Fibroblast of lung (primary cell): ENCODE results near the gene PRKCSH. TPM values are rescaled to one million over a fixed set of nuclear protein-coding genes. Genes with fewer than 3 reads are reported as not detected.
A peak's percentile ranks its signal among the peaks of the same experiment; 100 is the strongest.

Experiments
- DNase-seq, 2 donors: peaks; one replicate each; pipeline versions ENCODE4 v3.0.0 to v3.0.0-alpha.2; 2010; ENCODE audit warnings: low read depth in 2 of 2
- H2AFZ ChIP-seq: 2 replicates; pipeline ENCODE4 v1.5.1; 2012; ENCODE audit warnings: low read length, control low read depth, inconsistent platforms
- H3K27ac ChIP-seq: 2 replicates; pipeline ENCODE4 v1.5.1; 2011; ENCODE audit warnings: low read length, control low read depth; ENCODE audit not compliant: insufficient read depth
- H3K27me3 ChIP-seq: 2 replicates; pipeline ENCODE4 v1.5.1; 2011; ENCODE audit warnings: mild to moderate bottlenecking, low read length; ENCODE audit not compliant: control insufficient read depth, insufficient read depth
- H3K36me3 ChIP-seq: 2 replicates; pipeline ENCODE4 v1.5.1; 2011; ENCODE audit warnings: low read length; ENCODE audit not compliant: control insufficient read depth, insufficient read depth
- H3K4me1 ChIP-seq: 2 replicates; pipeline ENCODE4 v1.5.1; 2011; ENCODE audit warnings: low read length; ENCODE audit not compliant: control insufficient read depth, insufficient read depth; ENCODE audit errors: extremely low read depth
- H3K4me2 ChIP-seq: 2 replicates; pipeline ENCODE4 v1.5.1; 2011; ENCODE audit warnings: low read length, control low read depth; ENCODE audit not compliant: insufficient read depth; ENCODE audit errors: extremely low read depth
- H3K4me3 ChIP-seq, 4 experiments: fragments of 200-600 bp in 1 of 4; sonication (generic) in 1 of 4; replicated peaks in 1 of 4; 2 replicates each; pipeline ENCODE4 v1.5.1; 2011 to 2016; ENCODE audit warnings: low read length in 4 of 4, low read depth in 3 of 4, mild to moderate bottlenecking in 3 of 4, control low read depth in 2 of 4, inconsistent platforms in 1 of 4, mixed read lengths in 1 of 4; ENCODE audit not compliant: insufficient read depth in 1 of 4; ENCODE audit errors: control extremely low read depth in 1 of 4
- H3K79me2 ChIP-seq: 2 replicates; pipeline ENCODE4 v1.5.1; 2012; ENCODE audit warnings: mild to moderate bottlenecking, low read length, inconsistent platforms; ENCODE audit not compliant: control insufficient read depth, insufficient read depth
- H3K9ac ChIP-seq: 2 replicates; pipeline ENCODE4 v1.5.1; 2011; ENCODE audit warnings: mild to moderate bottlenecking, low read length, control low read depth; ENCODE audit not compliant: insufficient read depth
- H3K9me3 ChIP-seq: 2 replicates; pipeline ENCODE4 v1.5.1; 2012; ENCODE audit warnings: low read depth, low read length; ENCODE audit not compliant: control insufficient read depth, insufficient read depth
- H4K20me1 ChIP-seq: 2 replicates; pipeline ENCODE4 v1.5.1; 2011; ENCODE audit warnings: low read length; ENCODE audit not compliant: control insufficient read depth, insufficient read depth; ENCODE audit errors: extremely low read depth
- CTCF ChIP-seq, 2 donors: IDR thresholded peaks in 1 of 2; conservative IDR thresholded peaks in 1 of 2; 1 replicate in 1 of 2; 2 replicates in 1 of 2; pipeline ENCODE4 v1.5.1; 2011 to 2012; ENCODE audit warnings: low read length in 2 of 2, control low read depth in 1 of 2, inconsistent platforms in 1 of 2, low read depth in 1 of 2, mild to moderate bottlenecking in 1 of 2
- EZH2 ChIP-seq: IDR thresholded peaks from 2 replicates; pipeline ENCODE4 v1.5.1; 2012; ENCODE audit warnings: low read length, control low read depth, mild to moderate bottlenecking; ENCODE audit errors: missing control alignments
- polyA plus RNA-seq, 2 donors: library from polyadenylated mRNA; depleted of rRNA in 1 of 2; stranded (reverse) in 1 of 2; unstranded in 1 of 2; fragments of >200 nt; gene quantifications; 2 replicates each; pipeline ENCODE4 v1.2.1, GENCODE V29; 2011 to 2012; ENCODE audit warnings: missing spikeins in 1 of 2
- total RNA-seq: library from RNA; depleted of rRNA; stranded (reverse); fragments of >200 nt; gene quantifications from 2 replicates; pipeline ENCODE4 v1.2.1, GENCODE V29; 2014

PRKCSH gene
- total and polyA plus RNA-seq, 2 donors (not counting 1 experiment from before 2014, with no cell fraction given) = 117 to 134 TPM

- DNase-seq = no peak
- Histone ChIP-seq H3K79me2 (no peaks in the 10 kb centered on the region), H2AFZ (no peak overlapping the region), H3K4me1 (no peaks in the 10 kb centered on the region), H3K4me3 (no peak overlapping the region), H3K27me3 (peaks cover 29% of the 10 kb centered on the region), H3K36me3 (no peaks in the 10 kb centered on the region), H3K27ac (no peak overlapping the region), H3K9me3 (no peaks in the 10 kb centered on the region), H3K9ac (no peak overlapping the region), H3K4me2 (peak overlapping the region; percentile 13), H4K20me1 (no peaks in the 10 kb centered on the region)
- TF ChIP-seq EZH2 (peak; percentile 82), CTCF (conservative IDR thresholded peaks at IDR 0.05 in 1 of 2, IDR thresholded peaks at IDR 0.05 in 1 of 2; ENCODE audit: low read depth in 1 of 2, low read length in 2 of 2) (no peak)
Observed at GRCh38 chr19:11479898-11480714, 44.7 kb downstream of the PRKCSH start.

- Histone ChIP-seq H3K4me3 (no peak within 1 kb of the TSS), H3K4me2 (peak within 1 kb of the TSS; percentile 13), H3K9ac (no peak within 1 kb of the TSS), H3K27ac (no peak within 1 kb of the TSS), H3K27me3 (peaks cover 29% of the 10 kb centered on the region), H3K9me3 (no peaks in the 10 kb centered on the region), H3K79me2 (no peaks in the 10 kb centered on the region), H2AFZ (no peak within 1 kb of the TSS), H3K4me1 (no peaks in the 10 kb centered on the region), H3K36me3 (no peaks in the 10 kb centered on the region), H4K20me1 (no peaks in the 10 kb centered on the region)
- TF ChIP-seq EZH2 (no peak), CTCF (conservative IDR thresholded peaks at IDR 0.05 in 1 of 2, IDR thresholded peaks at IDR 0.05 in 1 of 2; ENCODE audit: low read depth in 1 of 2, low read length in 2 of 2) (no peak)
- DNase-seq = no peak
Observed at GRCh38 chr19:11480715-11481533, 45.5 kb downstream of the PRKCSH start, which contains the start of gene ELAVL3. Gene ELAVL3, minus strand, starts transcription at chr19:11481046. Its CDS starts 438 bp downstream, at chr19:11480608.
